GM23338 (cell line): ENCODE measurements around the gene VAPA.

Experiments used
- EZH2 ChIP-seq: fragments of 200-600 bp; sonication (generic); IDR thresholded peaks from one replicate; pipeline ENCODE4 v1.8.0; 2017; ENCODE audit warnings: antibody characterized with exemption, mild to moderate bottlenecking, low read depth; ENCODE audit not compliant: unreplicated experiment
- EZH2phosphoT487 ChIP-seq: fragments of 200-600 bp; sonication (generic); IDR thresholded peaks from one replicate; pipeline ENCODE4 v1.8.1; 2018; ENCODE audit warnings: antibody characterized with exemption; ENCODE audit not compliant: unreplicated experiment

DNA sequence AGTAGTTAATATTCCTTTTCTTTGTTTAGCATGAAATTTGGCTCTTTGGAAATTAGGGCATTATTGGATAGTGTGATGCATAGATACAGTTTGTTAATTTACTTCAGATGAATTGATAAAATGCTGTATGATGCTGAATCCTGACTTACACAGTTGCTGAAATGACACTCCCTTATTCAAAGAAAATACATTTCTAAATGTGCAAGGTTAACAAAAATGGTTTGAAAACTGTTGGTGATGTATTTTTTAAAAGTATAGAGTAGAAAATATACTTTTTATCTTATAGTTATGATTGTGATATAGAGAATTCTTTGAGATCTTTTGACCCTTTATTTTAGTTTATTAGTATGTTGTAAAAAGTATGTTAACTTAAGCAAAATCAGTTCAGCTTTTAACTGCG is 27.8 kb downstream of the VAPA start:
- TF ChIP-seq EZH2 (no peak), EZH2phosphoT487 (no peak)
